Measurements from ENCODE around the gene SBK2.

GRCh38 chr19:55489711-55490477 is 47.0 kb downstream of the SBK2 start:
- no peak for TF ChIP-seq CTCF (IDR thresholded peaks at IDR 0.05)
- no peak for TF ChIP-seq POLR2A (IDR thresholded peaks at IDR 0.05)
